Body of pancreas (tissue), 4 donors: ENCODE data around the gene CDK5RAP3. TPM values are rescaled to one million over a fixed set of nuclear protein-coding genes. Genes with fewer than 3 reads are reported as not detected.

ENCODE experiments used
- ATAC-seq: fragments of 150-250 bp; one replicate; pipeline ENCODE4 v1.9.1; 2016
- DNase-seq, 4 donors: peaks; one replicate each; pipeline ENCODE4 v3.0.0-alpha.2; 2019
- H3K27ac ChIP-seq, 4 donors: fragments of 200-600 bp; sonication (generic); 1 replicate in 3 of 4; 2 replicates in 1 of 4; pipeline versions ENCODE4 v1.5.1 to v1.6.1; 2016 to 2019; ENCODE audit warnings: mild to moderate bottlenecking in 1 of 4, mixed read lengths in 1 of 4, moderate library complexity in 1 of 4
- H3K27me3 ChIP-seq, 2 donors: fragments of 200-600 bp; sonication (generic); one replicate each; pipeline ENCODE4 v1.6.0; 2016; ENCODE audit warnings: mild to moderate bottlenecking in 1 of 2
- H3K36me3 ChIP-seq, 2 donors: fragments of 200-600 bp; sonication (generic); replicated peaks in 1 of 2; 2 replicates each; pipeline ENCODE4 v1.5.1; 2016; ENCODE audit warnings: low read depth in 2 of 2; ENCODE audit not compliant: insufficient read depth in 1 of 2
- H3K4me1 ChIP-seq: fragments of 200-600 bp; sonication (generic); one replicate; pipeline ENCODE4 v1.6.0; 2016
- H3K4me3 ChIP-seq, 2 donors: fragments of 200-600 bp; sonication (generic); 1 replicate in 1 of 2; 2 replicates in 1 of 2; pipeline ENCODE4 v1.5.1; 2016 to 2019
- H3K9me3 ChIP-seq, 3 donors: fragments of 200-600 bp; sonication (generic); 1 replicate in 2 of 3; 2 replicates in 1 of 3; pipeline ENCODE4 v1.5.1; 2016
- CTCF ChIP-seq, 7 experiments: fragments of 450-650 bp in 4 of 7; fragments of 200-600 bp in 3 of 7; sonication (generic) in 3 of 7; IDR thresholded peaks; one replicate each; pipeline ENCODE4 v1.5.1; 2016 to 2019; ENCODE audit warnings: antibody characterized with exemption in 7 of 7
- POLR2A ChIP-seq, 3 donors: fragments of 450-650 bp; IDR thresholded peaks; one replicate each; pipeline ENCODE4 v1.6.1; 2016; ENCODE audit warnings: antibody characterized with exemption in 3 of 3, mild to moderate bottlenecking in 2 of 3
- WGBS, 2 donors: methylation state at CpG; one replicate each; pipeline ENCODE4 v1.1.5; 2017; 5-methylcytosine and 5-hydroxymethylcytosine counted together
- intact Hi-C: fragments of 100-400 bp; cut with DNase I; formaldehyde crosslinking; loops from one replicate; pipeline ENCODE4 v1.15.1; 2023
- total RNA-seq, 2 donors: library from RNA; depleted of rRNA; stranded (reverse); fragments of >200 nt; gene quantifications; one replicate each; pipeline ENCODE4 v1.1.0, GENCODE V29; 2016

Gene CDK5RAP3
- total RNA-seq, 2 donors from 2014 or later, result 209 to 588 TPM

DNA sequence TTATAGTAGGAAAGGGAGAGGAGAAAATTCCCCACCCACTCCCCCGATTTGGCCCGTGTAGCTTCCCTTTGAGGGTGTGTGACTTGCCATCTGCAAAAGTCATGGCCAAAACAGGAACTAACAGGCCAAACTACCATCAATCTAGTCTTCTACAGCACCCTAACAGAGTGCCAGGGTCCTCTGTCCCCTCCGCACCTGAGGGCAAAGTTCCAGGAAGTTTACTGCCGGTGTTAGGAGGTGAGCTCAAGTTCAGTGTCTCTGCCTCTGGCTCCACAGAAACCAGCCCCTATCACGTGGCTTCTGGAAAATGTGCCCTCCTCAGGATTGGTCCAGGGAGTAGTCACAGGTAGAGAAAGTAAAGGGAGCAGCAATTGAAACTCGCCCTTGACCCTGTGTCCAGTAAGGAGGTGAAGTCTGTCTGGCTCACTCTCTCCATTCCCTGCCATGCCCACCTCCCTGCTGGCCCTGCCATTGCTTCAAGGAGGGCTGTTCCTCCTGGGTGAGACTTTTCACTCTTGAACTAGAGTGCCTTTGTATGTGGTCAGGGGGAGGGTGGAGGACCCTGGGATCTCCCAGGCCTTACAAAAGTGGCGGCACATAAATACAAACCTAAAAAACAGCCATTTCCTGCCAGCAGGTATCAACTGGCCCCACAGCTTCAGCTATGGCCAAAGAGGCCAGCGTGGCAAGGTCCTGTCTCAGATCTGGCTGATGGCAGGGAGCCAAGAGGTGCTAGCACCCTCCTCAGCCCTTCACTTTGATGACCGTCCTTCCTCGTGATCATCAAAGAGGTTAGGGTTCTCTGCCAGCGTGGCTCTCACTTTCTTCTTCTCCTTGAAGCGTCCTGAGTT is 18.5 kb upstream of the CDK5RAP3 start:
- WGBS, 2 donors, result 27 to 28% methylated on average over 12 of the region's 12 CpGs
- H3K27ac ChIP-seq, result peak overlapping the region; percentile 96 to 100 (median 98)
- TF ChIP-seq CTCF (IDR thresholded peaks at IDR 0.05) (no peak), POLR2A (IDR thresholded peaks at IDR 0.05) (peak; percentile 24 to 43 (median 26))
- H3K9me3 ChIP-seq, result no peaks in the 10 kb centered on the region
- H3K4me1 ChIP-seq, result peaks cover 73% of the 10 kb centered on the region
- H3K27me3 ChIP-seq, result no peaks in the 10 kb centered on the region
- peaks cover 4 to 8% of the 10 kb centered on the region in 2 donors for H3K36me3 ChIP-seq
- intact Hi-C loops, result no loop called here
- peak; percentile 52 to 69 (median 64) for DNase-seq
- no peak overlapping the region for H3K4me3 ChIP-seq
- ATAC-seq, result no peak

- intact Hi-C loops, result no loop called here
- no peaks in the 10 kb centered on the region for H3K27me3 ChIP-seq
- peak overlapping the region; percentile 89 to 99 (median 96) for H3K27ac ChIP-seq
- no peak for ATAC-seq
- TF ChIP-seq CTCF (IDR thresholded peaks at IDR 0.05) (peak in 4 of 7 experiments; percentile 11 to 45 (median 30)), POLR2A (IDR thresholded peaks at IDR 0.05) (no peak)
- peaks cover 69% of the 10 kb centered on the region for H3K4me1 ChIP-seq
- peaks cover 4 to 8% of the 10 kb centered on the region in 2 donors for H3K36me3 ChIP-seq
- H3K4me3 ChIP-seq, result no peak overlapping the region
- H3K9me3 ChIP-seq, result no peaks in the 10 kb centered on the region
- no peak for DNase-seq
Measured at GRCh38 chr17:47953909-47954308, 17.0 kb upstream of the CDK5RAP3 start.

DNA sequence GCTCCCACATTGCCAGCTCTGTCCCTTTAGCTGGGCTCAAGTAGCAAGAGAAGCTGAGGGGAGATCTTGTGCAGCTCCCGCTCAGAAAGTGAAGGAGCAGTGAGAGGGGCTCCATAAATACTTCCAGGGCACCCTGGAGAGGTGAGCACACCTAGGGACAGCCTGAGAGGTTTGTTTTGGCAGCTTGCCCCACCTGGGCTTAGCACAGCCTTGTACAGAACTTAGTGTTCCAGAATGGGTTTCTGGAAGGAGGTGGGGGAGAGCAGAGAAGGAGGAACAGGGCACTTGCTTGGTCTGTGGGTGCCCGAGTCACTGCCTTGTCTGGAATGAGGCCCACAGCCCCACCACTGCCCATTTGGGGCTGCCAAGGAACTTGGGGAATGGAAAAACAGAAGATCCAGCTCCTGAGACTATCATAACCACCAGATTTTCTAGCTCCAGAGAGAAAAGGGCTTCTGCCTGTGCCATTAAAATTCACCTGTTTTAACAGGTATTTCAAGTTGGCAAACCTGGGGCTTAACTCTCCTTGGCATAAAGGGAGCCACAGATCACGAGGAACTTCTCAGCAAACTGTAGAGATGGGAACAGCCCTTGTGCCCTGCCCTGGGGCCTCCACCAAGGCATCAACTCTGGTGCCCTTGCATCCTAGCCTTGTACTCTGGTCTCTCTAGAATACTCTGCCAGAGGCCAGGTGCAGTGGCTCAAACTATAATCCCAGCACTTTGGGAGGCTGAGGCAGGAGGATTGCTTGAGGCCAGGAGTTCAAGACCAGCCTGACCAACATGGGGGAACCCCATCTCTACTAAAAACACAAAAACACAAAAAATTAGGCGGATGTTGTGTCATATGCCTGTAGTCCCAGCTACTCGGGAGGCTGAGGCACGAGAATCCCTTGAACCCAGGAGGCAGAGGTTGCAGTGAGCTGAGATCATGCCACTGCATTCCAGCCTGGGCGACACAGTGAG is 15.1 kb upstream of the CDK5RAP3 start:
- 18 to 20% methylated on average over 5 to 7 of the region's 7 CpGs for WGBS, 2 donors
- peaks cover 69% of the 10 kb centered on the region for H3K4me1 ChIP-seq
- ATAC-seq (peak; percentile 70), DNase-seq (peak; percentile 94 to 98 (median 96))
- peak overlapping the region; percentile 89 to 99 (median 96) for H3K27ac ChIP-seq
- H3K36me3 ChIP-seq, result peaks cover 4 to 8% of the 10 kb centered on the region in 2 donors
- no peaks in the 10 kb centered on the region for H3K9me3 ChIP-seq
- no peak for TF ChIP-seq CTCF (IDR thresholded peaks at IDR 0.05)
- TF ChIP-seq POLR2A (IDR thresholded peaks at IDR 0.05), result peak; percentile 82 to 91 (median 90)
- no peaks in the 10 kb centered on the region for H3K27me3 ChIP-seq
- intact Hi-C loops, result no loop called here
- H3K4me3 ChIP-seq, result peak overlapping the region; percentile 69 to 80

- peak overlapping the region; percentile 89 to 99 (median 96) for H3K27ac ChIP-seq
- intact Hi-C loops, result no loop called here
- no peaks in the 10 kb centered on the region for H3K27me3 ChIP-seq
- H3K36me3 ChIP-seq, result peaks cover 4% of the 10 kb centered on the region in 2 donors
- peak overlapping the region; percentile 69 to 80 for H3K4me3 ChIP-seq
- H3K4me1 ChIP-seq, result peaks cover 67% of the 10 kb centered on the region
- WGBS, 2 donors, result 10 to 19% methylated on average over 2 to 4 of the region's 4 CpGs
- ATAC-seq (peak; percentile 6), DNase-seq (peak; percentile 53 to 75 (median 66))
- no peaks in the 10 kb centered on the region for H3K9me3 ChIP-seq
- peak in 1 of 3 donors; percentile 17 for TF ChIP-seq POLR2A (IDR thresholded peaks at IDR 0.05)
- TF ChIP-seq CTCF (IDR thresholded peaks at IDR 0.05), result no peak
Measured at GRCh38 chr17:47956791-47957590, 13.9 kb upstream of the CDK5RAP3 start.
